ENCODE results near the gene SFRP5.

Gene SFRP5

DNA sequence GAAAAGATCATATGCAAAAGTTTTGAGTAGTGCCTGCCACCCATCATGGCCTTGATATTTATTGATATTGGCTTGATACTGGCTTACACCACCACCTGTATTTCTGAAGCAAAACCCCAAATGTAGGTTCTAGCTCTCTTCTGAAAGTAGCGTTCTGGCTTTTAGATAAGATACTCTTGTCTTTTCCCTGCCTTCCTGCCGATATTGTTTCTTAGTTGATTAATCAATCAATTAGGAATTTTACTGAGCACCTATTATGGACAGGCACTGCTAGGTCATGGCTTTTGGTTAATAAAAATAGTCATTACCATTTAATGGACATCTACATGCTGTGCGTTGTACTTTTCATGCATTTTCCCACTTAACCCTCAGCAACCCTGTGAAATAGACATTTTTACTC, 7.9 kb downstream of the SFRP5 start:
- no peak for DNase-seq

DNA sequence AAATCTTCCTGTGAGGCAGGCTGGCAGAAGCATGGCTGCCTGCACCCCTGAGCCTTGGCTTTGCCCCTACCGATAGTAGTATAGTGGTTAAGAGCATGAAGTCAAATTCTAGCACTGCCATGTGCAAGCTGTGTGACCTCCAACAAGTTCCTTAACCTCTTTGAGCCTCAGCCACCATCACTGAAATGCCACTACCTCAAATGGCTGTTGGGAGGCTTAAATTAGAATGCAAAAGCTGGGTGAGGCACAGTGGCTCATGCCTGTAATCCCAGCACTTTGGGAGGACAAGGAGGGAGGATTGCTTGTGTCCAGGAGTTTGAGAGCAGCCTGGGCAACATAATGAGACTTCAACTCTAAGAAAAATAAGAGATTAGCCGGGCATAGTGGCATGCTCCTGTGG, 8.4 kb downstream of the SFRP5 start:
- no peak for DNase-seq

DNA sequence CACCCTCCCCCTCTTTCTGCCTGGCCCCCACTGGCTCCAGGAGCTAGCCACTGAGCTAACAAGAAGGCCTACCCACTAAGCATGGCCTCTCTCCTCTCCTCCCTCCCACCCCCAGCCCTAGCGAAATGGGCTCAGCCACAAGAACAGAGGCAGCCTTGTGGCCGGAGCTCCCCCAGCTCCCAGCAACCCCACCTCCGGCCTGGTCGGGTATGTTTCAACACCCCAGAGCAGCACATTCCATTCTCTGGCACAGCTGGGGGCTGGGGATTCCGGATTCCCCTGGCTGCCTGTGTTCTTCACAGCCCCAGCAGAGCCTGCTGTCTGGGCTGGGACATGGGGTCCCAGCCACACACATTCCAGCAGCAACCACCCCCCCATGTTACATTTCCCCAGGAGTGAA, 9.0 kb downstream of the SFRP5 start:
- no peak for DNase-seq

DNA sequence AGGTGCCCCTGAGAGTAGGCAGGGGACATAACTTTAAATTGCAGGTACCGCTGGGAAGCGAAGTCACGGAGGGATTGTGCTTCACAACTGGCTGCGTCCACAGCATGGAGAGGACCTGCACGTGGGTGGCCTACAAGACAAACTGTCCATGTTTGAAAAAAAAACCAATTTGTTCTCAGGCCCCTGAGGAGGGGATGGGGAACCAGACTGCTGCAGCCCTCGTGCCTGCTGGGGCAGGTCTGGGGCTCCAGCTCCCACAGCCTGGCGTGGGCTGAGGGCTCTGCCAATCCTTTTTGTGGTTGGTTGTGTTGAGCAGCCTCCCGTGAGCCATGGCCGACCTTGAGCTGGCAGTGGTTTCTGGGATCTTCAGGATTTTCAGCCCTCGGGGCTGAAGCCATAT, 9.7 kb downstream of the SFRP5 start:
- DNase-seq: no peak

DNA sequence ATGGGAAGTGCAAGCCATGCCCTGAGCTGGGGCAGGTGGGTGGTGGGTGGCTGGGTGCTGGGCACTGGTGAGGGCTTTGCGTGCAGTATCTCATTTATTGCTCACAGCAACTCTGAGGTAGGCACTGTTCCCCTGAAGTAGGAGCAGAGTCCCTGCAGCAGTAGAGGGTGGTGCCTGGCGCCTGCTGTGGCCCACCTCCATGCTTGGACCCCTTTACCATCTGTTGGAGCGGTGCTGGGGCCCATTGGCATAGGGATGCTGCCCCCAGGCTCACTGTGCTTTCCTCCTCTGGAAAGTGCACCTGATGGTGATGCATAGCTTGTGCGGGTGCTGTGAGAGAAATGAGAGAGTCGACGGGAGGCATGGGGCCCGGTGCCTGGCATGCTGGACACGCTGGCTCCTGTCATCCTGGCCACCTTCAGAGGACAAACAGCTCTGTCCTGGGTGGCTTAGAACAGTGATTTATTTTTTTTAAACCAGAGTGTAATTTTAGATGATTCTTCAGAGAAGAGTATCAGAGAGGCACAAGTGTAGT, 10.4 kb downstream of the SFRP5 start:
- DNase-seq: no peak

DNA sequence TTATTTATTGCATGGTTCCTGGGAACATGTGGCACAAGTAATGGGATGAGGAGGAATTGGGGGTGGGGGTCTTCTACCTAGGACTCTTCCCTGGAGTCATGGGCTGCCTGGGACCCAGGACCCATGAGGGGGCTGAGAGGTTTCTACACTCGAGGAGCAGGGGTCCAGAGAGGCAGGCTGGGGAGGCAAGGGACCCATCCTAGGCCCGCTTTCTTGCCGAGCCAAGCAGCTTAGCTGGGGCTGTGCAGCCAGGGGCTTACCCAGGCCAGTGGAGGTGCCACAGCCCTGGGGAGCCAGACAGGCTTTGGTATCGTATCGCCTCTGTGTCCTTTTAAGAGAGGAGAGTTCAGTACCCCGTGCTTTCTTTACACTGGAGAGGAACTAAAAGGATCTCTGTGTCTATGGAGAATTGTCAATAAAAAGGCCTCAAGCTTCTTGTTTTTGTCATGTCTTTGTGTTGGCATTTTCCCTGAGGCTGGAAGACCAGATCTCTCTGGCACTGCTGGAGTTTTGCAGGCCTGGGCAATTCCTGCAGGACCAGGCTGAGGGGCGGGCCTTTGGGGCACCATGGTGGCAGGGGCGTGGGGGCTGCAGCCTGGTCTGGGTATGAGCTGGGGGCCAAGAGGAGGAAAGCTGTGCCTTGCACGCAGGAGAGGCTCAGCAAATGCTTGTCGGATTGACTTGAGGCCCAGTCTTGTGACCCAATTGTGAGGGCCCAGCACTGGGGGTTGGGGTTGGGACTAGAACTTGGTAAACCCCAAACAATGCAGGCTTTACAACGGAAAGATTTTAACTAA, 11.1 kb downstream of the SFRP5 start:
- DNase-seq: no peak

DNA sequence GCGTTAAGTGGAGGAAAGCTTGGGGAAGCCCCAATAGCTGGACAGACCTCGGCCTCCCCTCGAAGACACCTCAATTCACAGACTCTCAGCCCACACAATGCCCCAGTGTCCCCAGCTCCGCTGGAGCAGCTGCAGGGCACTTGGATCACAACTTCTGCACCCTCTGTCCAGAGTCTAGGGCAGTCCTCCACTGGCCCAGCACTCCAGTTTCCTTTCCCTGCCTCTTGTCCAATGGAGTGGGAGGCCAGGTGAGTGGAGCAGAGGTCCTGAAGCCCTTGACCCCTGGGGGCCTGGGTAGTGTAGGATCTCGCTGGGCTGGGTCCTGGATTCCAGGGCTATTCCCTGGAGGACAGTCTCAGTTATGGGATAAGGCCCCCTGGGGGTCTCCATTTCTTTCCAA, 11.9 kb downstream of the SFRP5 start:
- no peak for DNase-seq

DNA sequence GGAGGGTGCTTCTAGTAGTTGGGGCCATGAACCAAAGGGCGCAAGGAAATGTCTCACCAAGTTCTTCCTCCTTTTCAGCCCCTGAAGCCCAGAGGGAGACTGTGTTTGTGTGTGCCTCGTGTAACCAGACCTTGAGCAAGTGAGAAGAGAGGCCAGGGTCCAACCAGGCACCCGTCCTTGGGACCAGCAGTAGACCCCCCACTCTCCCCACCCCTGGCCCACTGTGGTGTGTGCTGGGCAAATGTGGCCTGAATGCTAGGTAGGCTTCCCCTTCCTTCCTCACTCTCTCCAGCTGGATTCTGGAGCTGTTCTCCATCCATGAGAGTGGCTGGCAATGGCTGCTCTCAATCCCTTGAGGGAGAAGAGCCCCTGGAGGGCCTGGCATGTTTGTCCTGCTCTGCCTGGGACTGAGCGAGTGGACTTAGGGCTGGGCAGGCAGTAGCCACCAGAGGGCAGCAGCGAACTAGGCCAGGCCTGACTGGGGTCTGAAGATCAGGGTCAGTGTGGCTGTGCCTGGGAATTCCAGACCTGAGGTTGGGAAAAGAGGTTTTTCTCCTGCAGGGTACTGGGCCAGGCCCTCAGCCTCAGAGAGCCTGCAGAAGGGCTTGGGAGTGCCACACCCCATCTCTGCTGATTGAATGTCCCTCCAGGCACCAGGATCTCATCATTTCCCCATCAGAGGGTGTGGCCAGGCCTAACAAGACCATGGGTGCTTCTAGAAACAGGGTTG, 12.5 kb downstream of the SFRP5 start:
- no peak for DNase-seq

DNA sequence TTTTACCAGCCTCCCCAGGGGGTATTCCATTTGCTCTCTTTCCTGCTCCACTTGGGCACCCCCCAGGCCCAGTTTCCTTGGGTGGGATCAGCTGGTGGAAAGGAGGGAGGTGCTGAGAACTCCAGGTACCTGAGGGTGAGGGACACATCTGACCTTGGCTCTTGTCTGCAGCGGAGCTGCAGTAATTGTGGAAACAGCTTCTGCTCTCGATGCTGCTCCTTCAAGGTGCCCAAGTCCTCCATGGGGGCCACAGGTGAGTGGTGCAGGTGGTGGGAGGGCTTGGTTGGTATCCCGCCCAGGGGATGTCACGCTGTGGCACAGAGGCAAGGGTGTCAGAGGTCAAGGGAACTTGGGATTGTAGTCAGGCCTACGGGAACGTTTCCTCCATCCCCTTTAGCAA, 14.3 kb downstream of the SFRP5 start:
- DNase-seq: no peak

DNA sequence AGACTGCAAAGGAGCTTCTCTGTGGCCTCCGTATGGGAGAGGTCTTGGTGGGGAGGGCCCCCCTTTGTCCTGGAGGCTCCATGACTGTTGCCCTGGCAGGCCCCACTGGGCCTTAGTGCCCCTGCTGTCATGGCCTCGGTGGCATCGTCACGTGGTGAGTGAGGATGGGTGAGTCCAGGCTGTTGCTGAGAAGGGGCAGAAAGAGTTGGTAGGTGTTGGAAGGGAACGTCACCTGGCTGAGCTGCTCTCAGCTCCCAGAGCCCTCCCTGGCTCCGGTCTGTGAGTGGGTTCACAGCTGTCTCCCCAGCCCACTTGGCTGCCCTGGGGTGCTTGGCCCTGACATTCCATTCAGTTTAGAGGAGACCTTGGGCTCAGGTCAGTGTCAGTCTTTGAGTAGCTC, 16.1 kb downstream of the SFRP5 start:
- no peak for DNase-seq

DNA sequence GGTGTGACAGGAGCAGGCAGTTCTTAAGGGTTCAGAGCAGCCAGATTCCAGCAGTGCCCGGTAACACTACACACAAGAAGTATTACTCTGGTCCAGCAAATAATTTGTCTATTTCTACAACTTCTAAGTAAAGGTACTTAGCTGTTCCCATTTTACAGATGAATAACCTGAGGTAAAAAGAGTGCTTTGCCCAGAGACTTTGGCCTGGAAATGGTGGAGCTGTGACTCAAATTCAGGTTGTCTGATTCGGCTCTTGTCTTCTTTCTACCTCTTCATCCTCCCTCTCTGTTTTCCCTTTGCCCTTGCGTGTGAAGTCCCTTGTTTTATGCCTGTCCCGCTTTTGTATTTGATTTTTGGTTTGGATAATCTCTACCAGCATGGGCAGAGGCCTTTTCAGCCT, 17.1 kb downstream of the SFRP5 start:
- DNase-seq: no peak

DNA sequence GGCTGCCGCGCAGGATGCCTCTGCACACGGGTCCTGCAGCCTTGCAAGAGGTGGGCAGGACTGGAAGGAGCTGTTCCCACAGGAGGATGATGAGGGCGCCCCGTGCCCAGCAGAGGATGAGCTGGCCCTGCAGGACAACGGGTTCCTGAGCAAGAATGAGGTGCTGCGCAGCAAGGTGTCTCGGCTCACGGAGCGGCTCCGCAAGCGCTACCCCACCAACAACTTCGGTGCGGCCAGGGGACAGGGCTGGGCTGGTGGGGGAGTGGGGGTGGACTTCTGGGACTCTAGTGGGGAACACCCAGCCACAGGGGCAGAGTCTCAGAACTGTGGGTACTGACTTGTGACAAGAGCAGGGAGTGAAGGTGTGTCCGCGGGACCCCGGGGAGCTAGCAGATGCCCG, 18.8 kb downstream of the SFRP5 start:
- no peak for DNase-seq

DNA sequence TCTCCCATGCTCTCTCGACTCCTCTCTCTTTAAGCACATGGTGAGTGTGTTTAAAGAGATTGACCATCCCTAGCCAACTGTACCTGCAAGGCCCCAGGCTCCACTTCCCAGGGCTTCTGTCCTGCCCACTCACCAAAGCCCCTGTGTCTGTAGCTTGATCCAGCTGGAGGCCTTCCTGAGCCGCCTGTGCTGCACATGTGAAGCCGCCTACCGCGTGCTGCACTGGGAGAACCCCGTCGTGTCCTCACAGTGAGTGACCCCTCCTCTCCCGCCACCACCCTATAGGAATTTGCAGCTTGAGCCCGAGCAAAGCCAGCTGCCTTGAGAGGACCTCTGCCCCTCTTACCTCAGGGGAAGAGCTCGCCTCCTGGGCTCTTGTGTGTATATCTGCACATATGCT, 23.7 kb downstream of the SFRP5 start:
- DNase-seq: no peak

DNA sequence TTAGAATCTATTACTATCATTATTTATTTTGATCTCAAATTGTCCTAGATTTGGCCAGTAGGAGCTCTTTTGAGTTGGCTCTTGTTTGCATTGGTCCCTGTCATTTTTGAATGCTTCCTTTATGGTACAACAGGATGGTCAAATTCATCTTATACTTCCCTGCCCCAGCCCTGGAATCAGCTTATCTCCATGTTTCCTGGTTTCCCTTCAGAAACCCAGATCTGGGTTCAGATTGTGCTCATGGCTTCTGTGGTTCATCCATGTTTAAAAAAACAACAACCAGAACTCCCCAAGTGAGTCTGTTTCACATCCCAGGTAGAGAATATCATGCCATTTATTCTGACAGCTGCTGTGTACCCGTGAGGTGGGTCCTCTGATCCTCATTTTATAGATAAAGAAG, 24.2 kb downstream of the SFRP5 start:
- DNase-seq: no peak

DNA sequence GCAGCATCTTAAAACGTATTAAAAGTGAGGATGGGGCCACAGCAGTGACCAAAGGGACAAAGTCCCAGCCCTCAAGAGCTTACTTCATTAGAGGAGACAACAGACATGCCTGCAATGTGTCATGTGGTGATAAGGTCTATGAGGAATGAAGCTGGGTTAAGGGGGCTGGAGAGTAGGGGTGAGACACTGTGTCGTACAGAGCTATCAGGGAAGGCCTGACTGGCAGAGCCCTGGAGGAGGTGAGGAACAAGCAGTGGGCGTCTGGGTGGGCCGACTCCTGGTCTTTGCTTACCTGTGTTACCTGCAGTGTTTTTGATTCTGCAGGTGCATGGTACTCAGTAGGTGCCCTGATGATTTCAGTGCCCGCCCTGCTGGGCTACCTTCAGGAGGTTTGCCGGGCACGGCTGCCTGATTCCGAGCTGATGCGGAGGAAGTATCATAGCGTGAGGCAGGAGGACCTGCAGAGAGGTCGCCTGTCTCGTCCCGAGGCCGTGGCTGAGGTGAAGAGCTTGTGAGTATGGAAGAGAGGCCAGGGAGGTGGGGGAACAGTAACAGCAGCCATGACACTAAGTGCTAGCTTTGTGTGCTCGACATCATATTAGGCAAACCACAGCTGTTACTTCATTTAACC, 27.3 kb downstream of the SFRP5 start:
- DNase-seq: no peak

DNA sequence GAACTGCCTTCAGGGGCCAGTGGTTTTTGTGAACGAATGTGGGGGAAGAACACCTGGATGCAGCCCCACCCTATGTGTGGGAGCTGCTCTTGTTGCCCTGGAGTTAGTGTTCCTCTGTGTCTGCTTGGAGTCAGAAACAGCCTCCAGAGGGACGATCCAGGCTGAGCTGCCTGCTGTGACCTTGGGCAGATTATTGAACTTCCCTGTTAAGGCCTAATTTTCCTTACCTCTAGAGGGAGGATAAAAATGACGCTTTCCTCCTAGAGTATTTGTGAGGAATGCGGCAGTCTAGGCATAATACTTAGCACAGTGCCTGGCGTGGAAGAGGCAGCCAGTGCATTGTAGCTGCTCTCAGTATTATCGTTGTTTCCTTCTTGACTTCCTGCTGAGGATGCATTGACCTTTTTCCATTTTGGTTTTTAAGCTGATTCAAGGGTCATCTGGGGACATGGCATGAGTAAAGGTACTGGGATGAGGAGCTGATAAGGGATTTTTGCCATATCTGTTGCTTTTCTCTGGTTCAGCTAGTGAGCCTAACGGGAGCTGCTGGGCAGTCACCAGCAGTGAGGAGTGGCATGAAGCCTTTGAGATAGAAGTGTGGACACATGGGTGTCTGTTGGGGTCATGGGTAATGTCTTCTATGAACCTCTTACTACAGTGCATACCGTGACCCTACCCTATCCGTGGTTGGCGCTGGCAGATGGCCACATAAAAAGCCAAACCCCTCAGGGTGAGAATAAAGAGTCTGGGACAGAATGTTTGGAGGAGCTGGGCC, 28.4 kb downstream of the SFRP5 start:
- no peak for DNase-seq

DNA sequence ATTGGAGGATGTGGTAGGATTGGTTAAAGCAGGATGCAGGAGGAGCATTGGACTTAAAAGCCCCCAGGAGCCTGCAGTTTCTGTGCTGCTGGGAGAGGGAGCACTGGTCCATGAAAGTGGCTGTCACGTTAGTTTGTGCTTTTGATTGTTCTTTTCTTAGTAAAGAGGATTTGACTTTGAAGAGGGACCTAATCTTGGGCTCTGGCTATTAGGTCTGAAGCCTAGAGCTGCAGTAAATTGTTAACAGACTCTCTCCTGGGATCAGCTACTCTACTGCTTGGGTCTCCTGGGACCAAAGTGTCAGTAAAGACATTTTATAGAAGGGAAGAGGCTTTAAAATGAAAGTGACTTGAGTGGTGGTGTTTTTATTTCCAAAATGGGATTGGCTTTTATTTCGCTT, 31.2 kb downstream of the SFRP5 start:
- no peak for DNase-seq

DNA sequence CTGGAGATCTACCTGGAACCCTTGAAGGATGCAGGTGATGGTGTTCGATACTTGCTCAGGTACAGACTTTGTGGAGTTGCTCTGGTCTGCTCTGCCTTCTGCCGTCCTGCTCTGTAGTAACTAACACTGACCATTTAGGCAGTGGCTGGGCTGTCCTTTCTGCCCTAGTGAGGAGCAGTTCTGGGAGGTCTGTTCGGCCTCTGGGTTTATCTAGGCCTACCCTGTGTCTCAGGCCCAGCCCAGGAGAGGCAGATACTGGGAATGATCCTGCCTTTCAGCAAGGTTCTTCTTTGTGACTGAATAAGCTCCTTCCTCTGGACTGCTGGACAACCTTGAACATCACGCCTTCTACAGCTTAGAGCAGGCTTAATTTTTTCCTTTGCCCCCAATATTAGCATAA, 33.2 kb downstream of the SFRP5 start:
- no peak for DNase-seq

DNA sequence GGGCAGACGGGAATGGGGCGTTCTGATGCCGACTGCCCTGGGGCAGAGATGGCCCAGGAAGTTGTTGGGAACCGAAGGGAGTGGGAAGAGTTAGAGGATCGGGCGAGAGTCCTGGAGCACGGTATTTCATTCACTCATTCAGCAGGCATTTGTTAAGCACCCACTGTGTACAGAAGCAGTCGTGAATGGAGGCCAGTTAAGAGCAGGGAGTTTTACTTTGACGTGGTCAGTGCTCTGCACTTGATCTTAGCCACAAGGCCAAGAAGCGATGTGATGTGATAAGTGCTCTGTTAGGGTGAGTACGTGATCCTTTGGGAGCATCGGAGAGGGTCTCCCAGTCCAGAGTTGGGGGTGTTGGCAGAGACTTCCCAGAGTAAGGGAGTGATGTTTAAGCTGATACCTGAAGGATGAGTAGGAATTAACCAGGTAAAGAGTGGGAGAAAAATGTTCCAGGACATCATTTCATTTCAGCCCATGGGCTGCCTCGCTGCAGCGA, 34.0 kb downstream of the SFRP5 start:
- no peak for DNase-seq

DNA sequence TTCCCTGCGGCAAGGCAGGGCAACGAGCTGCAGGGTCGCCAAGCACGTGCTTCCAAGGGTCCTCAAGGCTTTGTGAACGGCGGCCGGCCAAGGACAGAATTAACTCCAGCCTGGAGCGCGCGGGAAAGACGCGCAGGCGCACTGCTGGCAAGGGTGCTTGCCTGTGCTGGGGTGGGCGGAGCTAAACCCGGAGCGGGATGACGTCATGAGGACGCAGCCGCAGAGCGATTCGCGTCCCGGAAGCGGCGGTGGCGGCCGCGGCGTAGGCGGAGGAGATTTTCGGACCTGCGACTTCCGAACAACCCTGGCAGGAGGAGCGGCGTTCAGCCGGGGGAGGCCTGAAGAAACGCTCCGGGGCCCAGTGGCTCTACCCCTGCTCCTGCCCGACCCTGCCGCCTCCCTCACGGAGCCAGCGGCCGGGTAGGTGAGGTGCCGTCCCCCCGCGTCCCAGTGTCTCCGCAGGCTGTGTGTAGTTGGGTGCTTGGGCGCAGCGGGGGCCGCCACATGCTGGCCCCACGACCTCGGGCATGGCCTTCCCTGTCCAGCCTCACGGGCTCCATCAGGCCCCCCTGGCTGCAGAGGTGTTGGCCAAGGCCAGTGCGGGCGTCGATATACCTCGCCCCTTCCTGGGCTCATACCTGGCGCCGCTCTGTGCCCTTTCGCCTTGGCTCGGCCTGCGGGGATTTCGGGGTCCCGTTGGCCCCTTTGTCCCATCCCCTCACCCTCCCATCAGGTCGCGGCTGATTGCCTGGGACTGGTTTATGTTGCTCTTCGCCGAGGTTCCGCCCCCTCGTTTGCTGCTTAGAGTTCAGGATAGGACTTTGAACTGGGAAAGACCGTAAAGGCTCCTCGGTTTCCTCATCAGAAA, 34.7 kb downstream of the SFRP5 start, which contains the start of gene ZFYVE27:
Gene ZFYVE27 (plus strand): TSS at position 227 of the 868 bp plus-strand sequence. CDS start 1,350 bp downstream, outside the sequence.
- DNase-seq: peak; percentile 86

DNA sequence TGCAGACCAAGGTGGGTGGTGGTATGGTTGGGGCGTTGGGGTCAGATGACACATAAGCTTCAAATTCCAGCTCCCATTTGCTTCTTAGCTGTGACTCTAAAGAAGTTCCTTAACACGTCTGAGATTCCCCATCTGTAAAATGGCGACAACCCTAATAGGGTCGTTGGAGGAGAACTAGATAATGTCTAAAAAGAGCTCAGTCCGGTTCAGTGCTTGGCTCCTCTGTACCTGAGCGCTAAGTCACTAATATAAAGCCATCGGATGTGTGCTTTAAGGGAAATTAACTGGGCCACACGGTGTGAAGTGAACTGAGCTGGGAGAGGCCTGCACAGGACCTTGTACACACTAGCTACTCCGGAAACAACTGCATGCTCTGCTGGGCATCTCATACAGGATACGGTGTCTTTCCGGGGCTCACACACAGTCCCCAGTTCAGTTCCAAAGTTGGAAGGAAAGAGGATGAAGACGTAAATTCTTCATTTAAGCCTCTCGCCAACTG, 35.3 kb downstream of the SFRP5 start:
- no peak for DNase-seq

DNA sequence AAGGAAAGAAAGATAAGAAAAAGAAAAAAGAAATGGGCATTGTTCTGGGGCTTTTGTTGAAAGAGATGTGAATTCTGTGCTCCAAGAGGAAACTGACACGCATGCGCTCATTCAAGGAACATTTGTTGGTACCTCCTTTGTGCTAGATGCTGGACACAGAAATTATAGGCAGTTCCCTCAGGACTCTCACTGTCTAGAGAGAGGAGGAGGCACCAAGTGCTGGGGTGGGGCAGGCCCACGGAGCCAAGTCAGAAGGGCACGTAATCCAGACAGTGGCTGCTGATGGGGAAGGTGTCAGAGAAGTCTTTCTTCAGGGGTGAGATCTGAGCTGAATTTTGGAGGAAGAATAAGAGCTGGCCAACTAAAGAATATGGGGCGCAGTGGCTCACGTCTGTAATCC, 37.8 kb downstream of the SFRP5 start:
- DNase-seq: no peak
